Measurements from ENCODE around the gene GCN1. TPM values are rescaled to one million over a fixed set of nuclear protein-coding genes. Genes with fewer than 3 reads are reported as not detected.

GCN1 gene
- total RNA-seq, 1 donor from 2014 or later: 52.4 TPM

DNA sequence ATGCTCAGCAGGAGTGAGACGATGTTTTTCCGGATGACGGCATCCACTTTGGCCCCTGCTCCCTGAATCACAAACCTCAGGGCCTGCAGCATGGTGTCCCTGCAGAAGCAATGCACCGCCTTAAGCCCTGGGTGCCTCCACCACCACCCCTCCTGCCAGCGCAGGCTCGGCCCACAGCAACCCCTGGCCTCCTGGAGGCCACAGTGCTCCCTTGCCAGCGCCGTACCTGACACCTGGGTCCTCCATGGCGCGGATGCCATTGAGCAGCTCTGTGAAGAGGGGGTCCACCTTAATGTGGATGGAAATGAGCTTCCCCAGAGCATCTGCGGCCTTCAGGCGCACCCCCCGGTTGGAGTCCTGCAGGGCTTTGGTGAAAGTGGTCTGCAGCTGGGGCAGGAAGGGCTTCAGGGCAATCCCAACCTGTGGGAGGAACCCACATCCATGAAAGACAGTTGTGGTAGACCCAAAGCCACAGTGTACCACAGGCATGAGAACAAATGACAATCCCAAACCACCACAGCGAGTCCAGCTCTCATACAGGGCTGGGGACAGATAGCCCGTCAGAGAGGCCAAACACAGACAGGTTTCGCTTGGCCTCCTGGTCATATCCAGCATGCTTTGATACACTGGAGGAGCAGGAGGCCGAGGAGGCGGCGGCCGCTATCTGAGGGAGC lies 60.1 kb downstream of the GCN1 start:
- Histone ChIP-seq H3K36me3 (ENCODE audit: control insufficient read depth, insufficient read depth, low read length) (peaks cover 56% of the 10 kb centered on the region), H3K4me3 (ENCODE audit: low read depth, low read length) (no peak overlapping the region), H3K27me3 (ENCODE audit: control insufficient read depth, insufficient read depth, low read length) (no peaks in the 10 kb centered on the region)
- DNase-seq (ENCODE audit: low read depth) (no peak), FAIRE-seq (no peak)
- TF ChIP-seq, protein P1, sequence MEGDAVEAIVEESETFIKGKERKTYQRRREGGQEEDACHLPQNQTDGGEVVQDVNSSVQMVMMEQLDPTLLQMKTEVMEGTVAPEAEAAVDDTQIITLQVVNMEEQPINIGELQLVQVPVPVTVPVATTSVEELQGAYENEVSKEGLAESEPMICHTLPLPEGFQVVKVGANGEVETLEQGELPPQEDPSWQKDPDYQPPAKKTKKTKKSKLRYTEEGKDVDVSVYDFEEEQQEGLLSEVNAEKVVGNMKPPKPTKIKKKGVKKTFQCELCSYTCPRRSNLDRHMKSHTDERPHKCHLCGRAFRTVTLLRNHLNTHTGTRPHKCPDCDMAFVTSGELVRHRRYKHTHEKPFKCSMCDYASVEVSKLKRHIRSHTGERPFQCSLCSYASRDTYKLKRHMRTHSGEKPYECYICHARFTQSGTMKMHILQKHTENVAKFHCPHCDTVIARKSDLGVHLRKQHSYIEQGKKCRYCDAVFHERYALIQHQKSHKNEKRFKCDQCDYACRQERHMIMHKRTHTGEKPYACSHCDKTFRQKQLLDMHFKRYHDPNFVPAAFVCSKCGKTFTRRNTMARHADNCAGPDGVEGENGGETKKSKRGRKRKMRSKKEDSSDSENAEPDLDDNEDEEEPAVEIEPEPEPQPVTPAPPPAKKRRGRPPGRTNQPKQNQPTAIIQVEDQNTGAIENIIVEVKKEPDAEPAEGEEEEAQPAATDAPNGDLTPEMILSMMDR (IDR thresholded peaks at IDR 0.05; ENCODE audit: insufficient read depth, low read length, severe bottlenecking): no peak

DNA sequence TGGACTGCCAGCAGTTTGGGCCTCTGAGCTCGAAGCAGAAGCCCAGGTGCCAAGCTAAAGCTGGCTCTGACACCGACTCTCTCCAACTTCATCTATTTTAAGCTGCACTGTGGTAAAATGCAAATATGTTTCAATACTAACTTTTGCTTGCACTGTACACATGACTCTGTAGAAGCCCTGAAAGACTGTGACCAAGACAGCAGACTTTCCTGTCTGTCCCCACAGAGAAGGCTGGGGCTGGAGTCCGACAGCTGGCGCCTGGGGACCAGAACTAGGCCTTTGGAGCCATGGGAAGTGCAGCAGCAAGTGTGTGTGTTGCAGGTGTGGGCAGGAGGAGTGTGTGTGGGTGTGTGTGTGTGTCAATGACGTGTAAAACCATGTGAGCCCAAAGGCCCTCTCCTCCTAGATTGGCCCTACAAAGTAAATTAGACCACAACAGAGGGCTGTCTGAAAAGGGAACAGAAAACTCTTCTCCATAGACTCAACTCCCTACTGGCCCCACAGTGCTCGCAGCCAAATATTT lies 61.6 kb downstream of the GCN1 start:
- TF ChIP-seq, protein P1 (IDR thresholded peaks at IDR 0.05; ENCODE audit: insufficient read depth, low read length, severe bottlenecking): no peak
- Histone ChIP-seq H3K4me3 (ENCODE audit: low read depth, low read length) (no peak overlapping the region), H3K36me3 (ENCODE audit: control insufficient read depth, insufficient read depth, low read length) (peaks cover 51% of the 10 kb centered on the region), H3K27me3 (ENCODE audit: control insufficient read depth, insufficient read depth, low read length) (no peaks in the 10 kb centered on the region)
- FAIRE-seq: no peak
- DNase-seq (ENCODE audit: low read depth): no peak

DNA sequence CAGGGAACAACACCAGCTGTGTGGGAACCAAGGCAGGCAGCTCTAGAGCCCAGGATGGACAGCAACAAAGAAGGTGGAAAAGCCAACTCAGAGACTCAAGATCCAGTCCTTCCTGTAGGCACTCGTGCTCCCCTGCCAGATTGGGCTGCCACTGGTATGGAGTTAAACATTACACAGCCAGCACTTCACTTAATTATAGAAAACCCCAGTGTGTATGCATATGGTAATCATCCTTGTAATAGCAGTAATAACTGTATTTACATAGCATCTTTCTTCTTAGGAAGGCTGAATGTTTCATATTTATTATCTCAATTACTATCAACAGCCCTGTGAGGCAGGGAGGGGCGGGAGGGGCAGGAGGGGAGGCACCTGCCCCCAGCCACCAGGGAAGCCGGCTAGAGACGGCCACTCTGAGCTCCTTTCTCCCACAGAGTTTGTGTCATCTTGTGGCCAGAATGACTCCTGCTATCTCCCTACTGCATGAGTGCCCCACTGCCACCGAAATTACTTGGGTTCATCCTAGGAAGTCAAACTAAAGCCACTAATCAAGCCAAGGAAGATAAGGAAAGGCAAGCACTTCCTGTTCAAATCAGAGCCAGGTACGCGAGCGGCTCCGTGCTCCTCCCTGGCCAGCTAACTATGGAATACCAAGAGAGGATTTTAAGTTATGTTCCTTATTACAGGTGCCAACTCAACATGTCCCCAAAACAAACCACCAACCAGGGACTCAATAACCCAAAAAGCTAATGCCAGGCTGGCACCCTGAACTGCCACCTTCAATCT lies 62.3 kb downstream of the GCN1 start:
- DNase-seq (ENCODE audit: low read depth) (no peak), FAIRE-seq (no peak)
- Histone ChIP-seq H3K27me3 (ENCODE audit: control insufficient read depth, insufficient read depth, low read length) (no peaks in the 10 kb centered on the region), H3K36me3 (ENCODE audit: control insufficient read depth, insufficient read depth, low read length) (peaks cover 52% of the 10 kb centered on the region), H3K4me3 (ENCODE audit: low read depth, low read length) (no peak overlapping the region)
- TF ChIP-seq, protein P1 (IDR thresholded peaks at IDR 0.05; ENCODE audit: insufficient read depth, low read length, severe bottlenecking): no peak

DNA sequence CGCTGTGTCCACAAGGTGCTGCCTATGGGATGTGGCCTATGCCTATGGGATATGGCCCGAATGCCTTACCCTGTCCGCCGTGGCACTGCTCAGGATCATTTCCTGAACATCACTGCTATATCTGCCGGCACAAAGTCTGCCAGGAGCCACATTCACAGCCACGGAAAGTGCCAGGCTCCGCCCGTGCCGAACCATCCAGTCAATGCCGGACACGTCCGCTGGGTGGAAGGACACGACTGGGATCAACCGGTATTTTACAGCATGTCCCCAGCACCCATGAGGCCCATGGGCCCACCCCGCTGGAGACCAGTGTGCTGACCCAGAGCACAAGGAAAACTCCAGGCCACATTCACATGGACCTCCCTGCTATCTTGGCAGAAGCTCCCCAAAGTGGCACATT lies 63.4 kb downstream of the GCN1 start:
- no peak for DNase-seq (ENCODE audit: low read depth)
- TF ChIP-seq, protein P1 (IDR thresholded peaks at IDR 0.05; ENCODE audit: insufficient read depth, low read length, severe bottlenecking): no peak
- no peak for FAIRE-seq
- H3K4me3 ChIP-seq (ENCODE audit: low read depth, low read length): no peak overlapping the region
- H3K36me3 ChIP-seq (ENCODE audit: control insufficient read depth, insufficient read depth, low read length): peaks cover 45% of the 10 kb centered on the region
- no peaks in the 10 kb centered on the region for H3K27me3 ChIP-seq (ENCODE audit: control insufficient read depth, insufficient read depth, low read length)

DNA sequence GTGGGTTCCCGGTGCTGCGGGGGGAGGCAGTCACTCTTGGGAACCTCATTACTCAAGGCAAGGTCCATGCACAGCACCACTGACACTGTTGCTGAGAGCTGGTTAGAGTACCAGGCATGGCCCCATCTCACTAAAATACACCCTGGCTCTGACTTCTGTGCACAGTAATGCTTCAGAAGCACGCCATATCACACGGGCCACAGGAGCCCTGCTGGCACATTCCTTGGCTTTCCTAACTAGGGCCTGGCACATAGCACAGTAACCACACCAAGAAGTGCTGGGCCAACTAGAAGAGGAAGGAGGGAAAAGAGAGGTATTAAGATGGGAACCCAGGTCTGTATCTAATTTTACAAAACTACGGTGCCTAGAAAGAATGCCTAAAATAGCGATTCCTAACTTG lies 64.5 kb downstream of the GCN1 start:
- Histone ChIP-seq H3K27me3 (ENCODE audit: control insufficient read depth, insufficient read depth, low read length) (no peaks in the 10 kb centered on the region), H3K36me3 (ENCODE audit: control insufficient read depth, insufficient read depth, low read length) (peaks cover 42% of the 10 kb centered on the region), H3K4me3 (ENCODE audit: low read depth, low read length) (no peak overlapping the region)
- FAIRE-seq (no peak), DNase-seq (ENCODE audit: low read depth) (no peak)
- TF ChIP-seq, protein P1 (IDR thresholded peaks at IDR 0.05; ENCODE audit: insufficient read depth, low read length, severe bottlenecking): no peak

All from bronchial epithelial cell (primary cell).